ENCODE results near the gene METRNL.

Gene METRNL

GRCh38 chr17:83081684-83082201 lies 2.3 kb downstream of the METRNL start:
- no peak for DNase-seq

- no peak for DNase-seq
These were observed 3.0 kb downstream of the METRNL start for GRCh38 chr17:83082424-83082823.

GRCh38 chr17:83082909-83083367 lies 3.5 kb downstream of the METRNL start:
- DNase-seq = no peak

- no peak for DNase-seq
These were observed 4.2 kb downstream of the METRNL start for GRCh38 chr17:83083368-83084201.

GRCh38 chr17:83084214-83084613 lies 4.8 kb downstream of the METRNL start:
- DNase-seq = no peak

- DNase-seq = no peak
These were observed 5.2 kb downstream of the METRNL start for GRCh38 chr17:83084621-83085056.

GRCh38 chr17:83085103-83085502 lies 5.7 kb downstream of the METRNL start:
- no peak for DNase-seq

GRCh38 chr17:83085526-83086198 lies 6.3 kb downstream of the METRNL start:
- no peak for DNase-seq

- no peak for DNase-seq
These were observed 6.9 kb downstream of the METRNL start for GRCh38 chr17:83086199-83086880.

GRCh38 chr17:83086907-83087787 lies 7.7 kb downstream of the METRNL start:
- DNase-seq = no peak

- DNase-seq = no peak
These were observed 8.5 kb downstream of the METRNL start for GRCh38 chr17:83087788-83088360.

- no peak for DNase-seq
These were observed 9.0 kb downstream of the METRNL start for GRCh38 chr17:83088451-83088850.

- no peak for DNase-seq
These were observed 9.5 kb downstream of the METRNL start for GRCh38 chr17:83088909-83089308.

GRCh38 chr17:83089328-83090132 lies 10.1 kb downstream of the METRNL start:
- DNase-seq = no peak

GRCh38 chr17:83090444-83091256 lies 11.2 kb downstream of the METRNL start:
- DNase-seq = no peak

GRCh38 chr17:83091257-83092141 lies 12.1 kb downstream of the METRNL start:
- DNase-seq = no peak

- no peak for DNase-seq
These were observed 12.8 kb downstream of the METRNL start for GRCh38 chr17:83092186-83092585.

- DNase-seq = no peak
These were observed 13.5 kb downstream of the METRNL start for GRCh38 chr17:83092931-83093330.

GRCh38 chr17:83093506-83093905 lies 14.1 kb downstream of the METRNL start:
- no peak for DNase-seq
